HCT116 (cell line): ENCODE results near the gene TTL. TPM values are rescaled to one million over a fixed set of nuclear protein-coding genes. Genes with fewer than 3 reads are reported as not detected.

Experiments used
- ATAC-seq: fragments of 200-7000 bp; cut with Tn5 transposase; 2 replicates; pipeline ENCODE4 v1.9.1; 2020; ENCODE audit warnings: mild to moderate bottlenecking, moderate library complexity
- BruUV-seq: library from RNA; stranded (reverse); fragments of 400-500 nt; replicated peaks from 2 replicates; lab custom pipeline; 2021; lab: Mats Ljungman, UMichigan
- CTCF ChIA-PET: fragments of 300-600 bp; sonication (Branson Sonifier 250); formaldehyde crosslinking; loops from one replicate; lab custom pipeline; 2021; ENCODE audit warnings: antibody characterized with exemption; lab: Charles Lee
- POLR2A ChIA-PET: fragments of 300-600, 350-600 bp; sonication (Branson Sonifier 250); formaldehyde crosslinking; loops from one replicate; lab custom pipeline; 2021; ENCODE audit warnings: antibody characterized with exemption; lab: Charles Lee
- RAD21 ChIA-PET, 2 experiments: fragments of 300-600 bp; sonication (Branson Sonifier 250); formaldehyde crosslinking; loops; one replicate each; lab custom pipeline; 2023; ENCODE audit warnings: low total read pairs in 2 of 2; ENCODE audit not compliant: uncharacterized antibody in 2 of 2, unreplicated experiment in 2 of 2, low non-redundant PET in 1 of 2; lab: Charles Lee
- DNase-seq: peaks from one replicate; pipeline ENCODE4 v3.0.0-alpha.2; 2010; ENCODE audit warnings: low read depth, low spot score
- H2AFZ ChIP-seq: fragments of 200-600 bp; shearing (Covaris generic), sonication (generic); 2 replicates; pipeline ENCODE4 v1.6.1; 2017; ENCODE audit warnings: low read depth, mixed run types, mixed read lengths, antibody characterized with exemption, low read length; ENCODE audit not compliant: poor library complexity, severe bottlenecking
- H3K27ac ChIP-seq: 2 replicates; pipeline ENCODE4 v1.5.1; 2012; ENCODE audit warnings: low read depth, low read length
- H3K27me3 ChIP-seq: fragments of 200-600 bp; sonication (generic); 2 replicates; pipeline ENCODE4 v1.6.1; 2016; ENCODE audit warnings: mixed run types, low read length, mixed read lengths; ENCODE audit not compliant: insufficient read depth
- H3K36me3 ChIP-seq, 2 experiments: fragments of 200-500 bp in 1 of 2; fragments of 200-600 bp in 1 of 2; sonication (Bioruptor generic) in 1 of 2; sonication (generic) in 1 of 2; 2 replicates each; pipeline versions ENCODE4 v1.5.1 to v1.6.1; 2014 to 2016; ENCODE audit warnings: low read length in 2 of 2, inconsistent platforms in 1 of 2, mixed read lengths in 1 of 2, mixed run types in 1 of 2; ENCODE audit not compliant: insufficient read depth in 2 of 2, control insufficient read depth in 1 of 2
- H3K4me1 ChIP-seq, 2 experiments: fragments of 200-600 bp in 1 of 2; sonication (generic) in 1 of 2; 2 replicates each; pipeline versions ENCODE4 v1.5.1 to v1.6.1; 2012 to 2017; ENCODE audit warnings: low read length in 2 of 2, inconsistent platforms in 1 of 2, mild to moderate bottlenecking in 1 of 2, mixed read lengths in 1 of 2, mixed run types in 1 of 2, moderate library complexity in 1 of 2; ENCODE audit not compliant: insufficient read depth in 2 of 2, control insufficient read depth in 1 of 2
- H3K4me2 ChIP-seq: fragments of 200-600 bp; sonication (generic); 2 replicates; pipeline ENCODE4 v1.6.1; 2017; ENCODE audit warnings: mixed run types, low read length, mixed read lengths
- H3K4me3 ChIP-seq, 2 experiments: fragments of 200-600 bp in 1 of 2; sonication (generic) in 1 of 2; replicated peaks in 1 of 2; 2 replicates each; pipeline ENCODE4 v1.5.1; 2011 to 2016; ENCODE audit warnings: low read length in 2 of 2, control low read depth in 1 of 2, low read depth in 1 of 2, mild to moderate bottlenecking in 1 of 2, mixed read lengths in 1 of 2, mixed run types in 1 of 2
- H3K79me2 ChIP-seq: fragments of 200-600 bp; sonication (generic); 2 replicates; pipeline ENCODE4 v1.6.1; 2017; ENCODE audit warnings: mild to moderate bottlenecking, mixed run types, low read length, moderate library complexity, mixed read lengths; ENCODE audit not compliant: insufficient read depth
- H3K9ac ChIP-seq: fragments of 200-600 bp; sonication (generic); 2 replicates; pipeline ENCODE4 v1.6.1; 2016; ENCODE audit warnings: low read length, mixed read lengths
- H3K9me2 ChIP-seq: fragments of 200-600 bp; sonication (generic), shearing (Covaris generic); 2 replicates; pipeline ENCODE4 v1.6.1; 2017; ENCODE audit warnings: mixed run types, mild to moderate bottlenecking, moderate library complexity; ENCODE audit not compliant: insufficient read depth
- H3K9me3 ChIP-seq, 2 experiments: fragments of 200-500 bp in 1 of 2; fragments of 200-600 bp in 1 of 2; sonication (Bioruptor generic) in 1 of 2; sonication (generic) in 1 of 2; 2 replicates each; pipeline ENCODE4 v1.6.1; 2014 to 2017; ENCODE audit warnings: low read length in 2 of 2, mixed read lengths in 2 of 2, inconsistent platforms in 1 of 2, low read depth in 1 of 2, mild to moderate bottlenecking in 1 of 2, mixed run types in 1 of 2, moderate library complexity in 1 of 2; ENCODE audit not compliant: control insufficient read depth in 1 of 2, insufficient read depth in 1 of 2
- H4K20me1 ChIP-seq: fragments of 200-600 bp; sonication (generic), shearing (Covaris generic); 2 replicates; pipeline ENCODE4 v1.6.1; 2017; ENCODE audit warnings: mixed run types, mild to moderate bottlenecking, moderate library complexity; ENCODE audit not compliant: insufficient read depth
- ATF3 ChIP-seq: IDR thresholded peaks from 2 replicates; pipeline ENCODE4 v1.6.1; 2012
- CBX3 ChIP-seq: IDR thresholded peaks from 2 replicates; pipeline ENCODE4 v1.6.1; 2012; ENCODE audit warnings: low read depth
- CEBPB ChIP-seq: IDR thresholded peaks from 2 replicates; pipeline ENCODE4 v1.6.1; 2012; ENCODE audit warnings: low read depth
- CTCF ChIP-seq, 3 experiments: fragments of 200-600 bp in 1 of 3; sonication (generic) in 1 of 3; IDR thresholded peaks in 2 of 3; conservative IDR thresholded peaks in 1 of 3; 2 replicates each; pipeline ENCODE4 v1.5.1; 2012 to 2017; ENCODE audit warnings: low read depth in 2 of 3, low read length in 2 of 3, antibody characterized with exemption in 1 of 3, borderline replicate concordance in 1 of 3, control low read depth in 1 of 3, mild to moderate bottlenecking in 1 of 3, mixed read lengths in 1 of 3, mixed run types in 1 of 3, moderate library complexity in 1 of 3; ENCODE audit not compliant: insufficient read depth in 1 of 3
- EGR1 ChIP-seq: IDR thresholded peaks from 2 replicates; pipeline ENCODE4 v1.6.1; 2012; ENCODE audit warnings: low read depth
- ELF1 ChIP-seq: IDR thresholded peaks from 2 replicates; pipeline ENCODE4 v1.6.1; 2012; ENCODE audit warnings: low read depth, borderline replicate concordance
- EZH2 ChIP-seq: fragments of 200-600 bp; sonication (generic); IDR thresholded peaks from 2 replicates; pipeline ENCODE4 v1.6.1; 2017; ENCODE audit warnings: antibody characterized with exemption, mixed run types
- FOSL1 ChIP-seq: IDR thresholded peaks from 2 replicates; pipeline ENCODE4 v1.6.1; 2012; ENCODE audit warnings: low read depth
- JUND ChIP-seq: IDR thresholded peaks from 2 replicates; pipeline ENCODE4 v1.6.1; 2012
- MAX ChIP-seq: IDR thresholded peaks from 2 replicates; pipeline ENCODE4 v1.6.1; 2012
- POLR2AphosphoS5 ChIP-seq: IDR thresholded peaks from 2 replicates; pipeline ENCODE4 v1.6.1; 2011; ENCODE audit warnings: mild to moderate bottlenecking, low read depth, low read length, moderate library complexity
- RAD21 ChIP-seq: IDR thresholded peaks from 2 replicates; pipeline ENCODE4 v1.6.1; 2012; ENCODE audit warnings: low read depth, mild to moderate bottlenecking
- REST ChIP-seq: IDR thresholded peaks from 2 replicates; pipeline ENCODE4 v1.6.1; 2012; ENCODE audit warnings: low read depth
- SIN3A ChIP-seq: IDR thresholded peaks from 2 replicates; pipeline ENCODE4 v1.6.1; 2012; ENCODE audit warnings: low read depth
- SP1 ChIP-seq: IDR thresholded peaks from 2 replicates; pipeline ENCODE4 v1.6.1; 2012; ENCODE audit warnings: low read depth
- SRF ChIP-seq: IDR thresholded peaks from 2 replicates; pipeline ENCODE4 v1.6.1; 2012; ENCODE audit warnings: low read depth
- TCF7L2 ChIP-seq: IDR thresholded peaks from 2 replicates; pipeline ENCODE4 v1.7.0; 2011; ENCODE audit warnings: borderline replicate concordance, inconsistent platforms; ENCODE audit not compliant: insufficient read depth, insufficient read length; ENCODE audit errors: extremely low read depth
- YY1 ChIP-seq: IDR thresholded peaks from 2 replicates; pipeline ENCODE4 v1.6.1; 2011; ENCODE audit warnings: low read length, low read depth, moderate library complexity, mild to moderate bottlenecking; ENCODE audit not compliant: insufficient replicate concordance; ENCODE audit errors: extremely low read depth
- ZFX ChIP-seq: fragments of 450-650 bp; IDR thresholded peaks from 2 replicates; pipeline ENCODE4 v1.6.1; 2017
- ZNF274 ChIP-seq: fragments of 200-500 bp; sonication (Bioruptor generic); IDR thresholded peaks from 2 replicates; pipeline ENCODE4 v1.6.1; 2014; ENCODE audit warnings: mild to moderate bottlenecking, low read depth, low read length, inconsistent platforms
- intact Hi-C: fragments of 100-400 bp; cut with micrococcal nuclease; formaldehyde crosslinking; loops from 2 replicates; pipeline ENCODE4 v1.10.0; 2022
- total RNA-seq: library from RNA; stranded (reverse); gene quantifications from one replicate; pipeline ENCODE4 v1.2.1, GENCODE V29; 2021; ENCODE audit not compliant: unreplicated experiment

The TTL gene
- total RNA-seq, 1 experiment from 2014 or later, result 58.7 TPM

GRCh38 chr2:112482309-112483041 lies 519 bp downstream of the TTL start:
- Histone ChIP-seq H3K36me3 (peaks cover 0 to 6% of the 10 kb centered on the region in 2 experiments; a peak in 1 of 4 replicates), H3K4me2 (peak overlapping the region; percentile 85), H3K9ac (peak overlapping the region; percentile 81), H2AFZ (no peak overlapping the region), H3K27ac (peak overlapping the region; percentile 87), H3K79me2 (peaks cover 50% of the 10 kb centered on the region), H3K9me3 (no peaks in the 10 kb centered on the region), H4K20me1 (no peaks in the 10 kb centered on the region), H3K4me1 (peaks cover 15 to 24% of the 10 kb centered on the region in 2 experiments; a peak in 3 of 4 replicates), H3K9me2 (no peaks in the 10 kb centered on the region), H3K4me3 (peak overlapping the region; percentile 83 to 88), H3K27me3 (no peaks in the 10 kb centered on the region)
- BruUV-seq, result no TSS peak
- no peak for DNase-seq
- CTCF ChIA-PET, result no interaction called here
- RAD21 ChIA-PET, result no interaction called here
- POLR2A ChIA-PET, result interaction anchor here (2.5 kb wide), 1 partner anchor 11 kb away, joined by 8 read pairs; no protein-coding TSS in a partner anchor
- peak; percentile 41 for ATAC-seq
- intact Hi-C loops, result loop anchor here (5.0 kb wide), 3 partner anchors 60 to 245 kb away; partner anchors contain the start of genes POLR1B and ZC3H8
- TF ChIP-seq SIN3A (no peak), EGR1 (peak; percentile 54), ELF1 (no peak), MAX (no peak), CTCF (IDR thresholded peaks at IDR 0.05 in 2 of 3, conservative IDR thresholded peaks at IDR 0.05 in 1 of 3; ENCODE audit: borderline replicate concordance in 1 of 3, insufficient read depth in 1 of 3, low read depth in 2 of 3, low read length in 2 of 3) (no peak), REST (no peak), TCF7L2 (peak; percentile 40), SRF (no peak), CEBPB (no peak), ZFX (peak; percentile 60), EZH2 (no peak), ZNF274 (no peak), FOSL1 (no peak), POLR2AphosphoS5 (no peak), YY1 (no peak), SP1 (no peak), JUND (no peak), CBX3 (no peak), RAD21 (no peak), ATF3 (no peak)
